ENCODE data around the gene RGP1.

RGP1 gene

GRCh38 chr9:35719546-35719945 lies 29.5 kb upstream of the RGP1 start:
- DNase-seq (ENCODE audit: low read depth, low spot score): no peak

GRCh38 chr9:35723426-35723825 lies 25.7 kb upstream of the RGP1 start:
- no peak for DNase-seq (ENCODE audit: low read depth, low spot score)

GRCh38 chr9:35723908-35724307 lies 25.2 kb upstream of the RGP1 start:
- DNase-seq (ENCODE audit: low read depth, low spot score): no peak

GRCh38 chr9:35725362-35725761 lies 23.7 kb upstream of the RGP1 start:
- no peak for DNase-seq (ENCODE audit: low read depth, low spot score)

GRCh38 chr9:35726931-35727330 lies 22.2 kb upstream of the RGP1 start:
- DNase-seq (ENCODE audit: low read depth, low spot score): peak; percentile 74

GRCh38 chr9:35727676-35728040 lies 21.4 kb upstream of the RGP1 start:
- no peak for DNase-seq (ENCODE audit: low read depth, low spot score)

GRCh38 chr9:35728041-35728971 lies 20.8 kb upstream of the RGP1 start:
- DNase-seq (ENCODE audit: low read depth, low spot score): peak; percentile 93

- peak; percentile 11 for DNase-seq (ENCODE audit: low read depth, low spot score)
These were observed 20.0 kb upstream of the RGP1 start for GRCh38 chr9:35729101-35729500.

- DNase-seq (ENCODE audit: low read depth, low spot score): peak; percentile 87
These were observed 19.2 kb upstream of the RGP1 start for GRCh38 chr9:35729700-35730485.

- DNase-seq (ENCODE audit: low read depth, low spot score): no peak
These were observed 18.6 kb upstream of the RGP1 start for GRCh38 chr9:35730486-35730854.

- DNase-seq (ENCODE audit: low read depth, low spot score): no peak
These were observed 17.5 kb upstream of the RGP1 start for GRCh38 chr9:35731415-35732184.

GRCh38 chr9:35732185-35732799 lies 16.8 kb upstream of the RGP1 start, which contains the start of the genes CREB3 and TLN1:
Gene CREB3, plus strand, starts transcription at chr9:35732666. Its CDS starts 107 bp downstream, at chr9:35732773.
Gene TLN1, minus strand, starts transcription at chr9:35732195. Its CDS starts 6,501 bp downstream, at chr9:35725694.
- peak; percentile 99 for DNase-seq (ENCODE audit: low read depth, low spot score)

GRCh38 chr9:35732800-35733541 lies 16.1 kb upstream of the RGP1 start:
- DNase-seq (ENCODE audit: low read depth, low spot score): peak; percentile 74

- DNase-seq (ENCODE audit: low read depth, low spot score): no peak
These were observed 15.0 kb upstream of the RGP1 start for GRCh38 chr9:35734096-35734495.

GRCh38 chr9:35736201-35736633 lies 12.9 kb upstream of the RGP1 start:
- DNase-seq (ENCODE audit: low read depth, low spot score): peak; percentile 87

GRCh38 chr9:35737143-35737542 lies 11.9 kb upstream of the RGP1 start:
- DNase-seq (ENCODE audit: low read depth, low spot score): no peak

- no peak for DNase-seq (ENCODE audit: low read depth, low spot score)
These were observed 10.9 kb upstream of the RGP1 start for GRCh38 chr9:35738186-35738585.

GRCh38 chr9:35738924-35739323 lies 10.2 kb upstream of the RGP1 start:
- no peak for DNase-seq (ENCODE audit: low read depth, low spot score)

- no peak for DNase-seq (ENCODE audit: low read depth, low spot score)
These were observed 8.8 kb upstream of the RGP1 start for GRCh38 chr9:35740243-35740642.

- DNase-seq (ENCODE audit: low read depth, low spot score): no peak
These were observed 7.3 kb upstream of the RGP1 start for GRCh38 chr9:35741740-35742139.

- DNase-seq (ENCODE audit: low read depth, low spot score): no peak
These were observed 5.6 kb upstream of the RGP1 start for GRCh38 chr9:35743452-35743851.

All from astrocyte of the hippocampus (primary cell).